Osteoblast (primary cell): ENCODE data around the gene INO80D. TPM values are rescaled to one million over a fixed set of nuclear protein-coding genes. Genes with fewer than 3 reads are reported as not detected.

Experiments used
- small RNA-seq: library from RNA; depleted of rRNA; stranded (forward); fragments of <200 nt; gene quantifications from one replicate; pipeline ENCODE3, GENCODE V24; 2012
- total RNA-seq: library from RNA; depleted of rRNA; stranded (reverse); fragments of >200 nt; gene quantifications from 2 replicates; pipeline ENCODE4 v1.2.3, GENCODE V29; 2012

Gene INO80D
- total RNA-seq, 1 donor: 9.0 TPM

Small RNA genes lying within 50 kb of the gene (small RNA-seq; reads per million reads assigned to genes)
- not detected for gene RF00006
- gene RF00019: not detected

Other genes with a start within 250 kb of the INO80D start
- gene NDUFS1, start 73.3 kb upstream of the INO80D start, total RNA-seq: 86.6 and 98.4 TPM in 2 replicates
- 442 and 563 TPM in 2 replicates for gene EEF1B2, start 73.7 kb upstream of the INO80D start, total RNA-seq
- gene ZDBF2, start 188.5 kb upstream of the INO80D start, total RNA-seq: 9.1 and 12.7 TPM in 2 replicates